Measurements from ENCODE around the gene LZTFL1.

DNA sequence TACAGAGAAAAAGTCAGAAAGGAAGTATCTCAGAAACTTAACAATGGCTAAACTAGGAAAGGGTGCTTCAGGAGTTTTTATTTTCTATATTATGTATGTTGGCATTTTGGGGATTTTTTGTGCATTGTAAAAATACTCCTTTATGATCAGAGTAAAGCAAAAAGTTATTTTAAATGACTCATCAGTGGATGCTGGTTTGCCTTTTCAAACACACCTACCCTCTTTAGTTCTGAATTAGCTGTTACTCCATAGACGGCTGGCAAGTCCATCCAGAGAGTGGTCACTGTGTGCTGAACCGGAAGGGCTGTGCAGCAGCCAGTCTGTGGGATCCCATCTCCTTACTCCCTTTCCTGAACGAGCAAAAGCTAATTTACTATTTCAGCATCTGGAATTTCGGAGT, 45.4 kb upstream of the LZTFL1 start:
- no peak for TF ChIP-seq POLR2AphosphoS5 (IDR thresholded peaks at IDR 0.05; ENCODE audit: low read depth, low read length)
- TF ChIP-seq, protein P1, sequence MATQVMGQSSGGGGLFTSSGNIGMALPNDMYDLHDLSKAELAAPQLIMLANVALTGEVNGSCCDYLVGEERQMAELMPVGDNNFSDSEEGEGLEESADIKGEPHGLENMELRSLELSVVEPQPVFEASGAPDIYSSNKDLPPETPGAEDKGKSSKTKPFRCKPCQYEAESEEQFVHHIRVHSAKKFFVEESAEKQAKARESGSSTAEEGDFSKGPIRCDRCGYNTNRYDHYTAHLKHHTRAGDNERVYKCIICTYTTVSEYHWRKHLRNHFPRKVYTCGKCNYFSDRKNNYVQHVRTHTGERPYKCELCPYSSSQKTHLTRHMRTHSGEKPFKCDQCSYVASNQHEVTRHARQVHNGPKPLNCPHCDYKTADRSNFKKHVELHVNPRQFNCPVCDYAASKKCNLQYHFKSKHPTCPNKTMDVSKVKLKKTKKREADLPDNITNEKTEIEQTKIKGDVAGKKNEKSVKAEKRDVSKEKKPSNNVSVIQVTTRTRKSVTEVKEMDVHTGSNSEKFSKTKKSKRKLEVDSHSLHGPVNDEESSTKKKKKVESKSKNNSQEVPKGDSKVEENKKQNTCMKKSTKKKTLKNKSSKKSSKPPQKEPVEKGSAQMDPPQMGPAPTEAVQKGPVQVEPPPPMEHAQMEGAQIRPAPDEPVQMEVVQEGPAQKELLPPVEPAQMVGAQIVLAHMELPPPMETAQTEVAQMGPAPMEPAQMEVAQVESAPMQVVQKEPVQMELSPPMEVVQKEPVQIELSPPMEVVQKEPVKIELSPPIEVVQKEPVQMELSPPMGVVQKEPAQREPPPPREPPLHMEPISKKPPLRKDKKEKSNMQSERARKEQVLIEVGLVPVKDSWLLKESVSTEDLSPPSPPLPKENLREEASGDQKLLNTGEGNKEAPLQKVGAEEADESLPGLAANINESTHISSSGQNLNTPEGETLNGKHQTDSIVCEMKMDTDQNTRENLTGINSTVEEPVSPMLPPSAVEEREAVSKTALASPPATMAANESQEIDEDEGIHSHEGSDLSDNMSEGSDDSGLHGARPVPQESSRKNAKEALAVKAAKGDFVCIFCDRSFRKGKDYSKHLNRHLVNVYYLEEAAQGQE (IDR thresholded peaks at IDR 0.05; ENCODE audit: low read depth) = no peak
- TF ChIP-seq RAD21 (IDR thresholded peaks at IDR 0.05; ENCODE audit: low read depth) = no peak
- TF ChIP-seq POLR2A (IDR thresholded peaks at IDR 0.05; ENCODE audit: borderline replicate concordance, extremely low read depth, insufficient read depth, insufficient read length) = no peak
- no peak for TF ChIP-seq CEBPB (IDR thresholded peaks at IDR 0.05; ENCODE audit: low read depth)
- TF ChIP-seq, protein P2, sequence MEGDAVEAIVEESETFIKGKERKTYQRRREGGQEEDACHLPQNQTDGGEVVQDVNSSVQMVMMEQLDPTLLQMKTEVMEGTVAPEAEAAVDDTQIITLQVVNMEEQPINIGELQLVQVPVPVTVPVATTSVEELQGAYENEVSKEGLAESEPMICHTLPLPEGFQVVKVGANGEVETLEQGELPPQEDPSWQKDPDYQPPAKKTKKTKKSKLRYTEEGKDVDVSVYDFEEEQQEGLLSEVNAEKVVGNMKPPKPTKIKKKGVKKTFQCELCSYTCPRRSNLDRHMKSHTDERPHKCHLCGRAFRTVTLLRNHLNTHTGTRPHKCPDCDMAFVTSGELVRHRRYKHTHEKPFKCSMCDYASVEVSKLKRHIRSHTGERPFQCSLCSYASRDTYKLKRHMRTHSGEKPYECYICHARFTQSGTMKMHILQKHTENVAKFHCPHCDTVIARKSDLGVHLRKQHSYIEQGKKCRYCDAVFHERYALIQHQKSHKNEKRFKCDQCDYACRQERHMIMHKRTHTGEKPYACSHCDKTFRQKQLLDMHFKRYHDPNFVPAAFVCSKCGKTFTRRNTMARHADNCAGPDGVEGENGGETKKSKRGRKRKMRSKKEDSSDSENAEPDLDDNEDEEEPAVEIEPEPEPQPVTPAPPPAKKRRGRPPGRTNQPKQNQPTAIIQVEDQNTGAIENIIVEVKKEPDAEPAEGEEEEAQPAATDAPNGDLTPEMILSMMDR (IDR thresholded peaks at IDR 0.05 in 2 of 3, conservative IDR thresholded peaks at IDR 0.05 in 1 of 3; ENCODE audit: borderline replicate concordance in 1 of 3, insufficient read depth in 1 of 3, low read depth in 2 of 3, low read length in 2 of 3) = no peak
- TF ChIP-seq, protein P3, sequence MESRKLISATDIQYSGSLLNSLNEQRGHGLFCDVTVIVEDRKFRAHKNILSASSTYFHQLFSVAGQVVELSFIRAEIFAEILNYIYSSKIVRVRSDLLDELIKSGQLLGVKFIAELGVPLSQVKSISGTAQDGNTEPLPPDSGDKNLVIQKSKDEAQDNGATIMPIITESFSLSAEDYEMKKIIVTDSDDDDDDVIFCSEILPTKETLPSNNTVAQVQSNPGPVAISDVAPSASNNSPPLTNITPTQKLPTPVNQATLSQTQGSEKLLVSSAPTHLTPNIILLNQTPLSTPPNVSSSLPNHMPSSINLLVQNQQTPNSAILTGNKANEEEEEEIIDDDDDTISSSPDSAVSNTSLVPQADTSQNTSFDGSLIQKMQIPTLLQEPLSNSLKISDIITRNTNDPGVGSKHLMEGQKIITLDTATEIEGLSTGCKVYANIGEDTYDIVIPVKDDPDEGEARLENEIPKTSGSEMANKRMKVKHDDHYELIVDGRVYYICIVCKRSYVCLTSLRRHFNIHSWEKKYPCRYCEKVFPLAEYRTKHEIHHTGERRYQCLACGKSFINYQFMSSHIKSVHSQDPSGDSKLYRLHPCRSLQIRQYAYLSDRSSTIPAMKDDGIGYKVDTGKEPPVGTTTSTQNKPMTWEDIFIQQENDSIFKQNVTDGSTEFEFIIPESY (IDR thresholded peaks at IDR 0.05; ENCODE audit: extremely low read depth, insufficient replicate concordance, low read length) = no peak
- TF ChIP-seq SIN3A (IDR thresholded peaks at IDR 0.05; ENCODE audit: low read depth) = no peak
- TF ChIP-seq ZNF274 (IDR thresholded peaks at IDR 0.05; ENCODE audit: low read depth, low read length) = no peak
